H1 (cell line): ENCODE results near the gene CUTA.

ENCODE experiments used
- CREB1 ChIP-seq: IDR thresholded peaks from 2 replicates; pipeline ENCODE4 v1.6.1; 2012; ENCODE audit warnings: inconsistent platforms
- GABPA ChIP-seq: IDR thresholded peaks from 2 replicates; pipeline ENCODE4 v1.6.1; 2011; ENCODE audit warnings: mild to moderate bottlenecking, low read length, moderate library complexity, borderline replicate concordance; ENCODE audit not compliant: insufficient read depth
- SP4 ChIP-seq: IDR thresholded peaks from 2 replicates; pipeline ENCODE4 v1.6.1; 2012; ENCODE audit warnings: low read length, inconsistent platforms
- TF ChIP-seq, protein P1 (sequence below), 3 experiments: IDR thresholded peaks; 1 replicate in 2 of 3; 2 replicates in 1 of 3; pipeline versions ENCODE4 v1.5.1 to v1.6.1; 2011; ENCODE audit warnings: low read length in 3 of 3, mild to moderate bottlenecking in 3 of 3, inconsistent platforms in 2 of 3, low read depth in 1 of 3, moderate library complexity in 1 of 3; ENCODE audit not compliant: insufficient read depth in 1 of 3; ENCODE audit errors: control extremely low read depth in 1 of 3

DNA sequence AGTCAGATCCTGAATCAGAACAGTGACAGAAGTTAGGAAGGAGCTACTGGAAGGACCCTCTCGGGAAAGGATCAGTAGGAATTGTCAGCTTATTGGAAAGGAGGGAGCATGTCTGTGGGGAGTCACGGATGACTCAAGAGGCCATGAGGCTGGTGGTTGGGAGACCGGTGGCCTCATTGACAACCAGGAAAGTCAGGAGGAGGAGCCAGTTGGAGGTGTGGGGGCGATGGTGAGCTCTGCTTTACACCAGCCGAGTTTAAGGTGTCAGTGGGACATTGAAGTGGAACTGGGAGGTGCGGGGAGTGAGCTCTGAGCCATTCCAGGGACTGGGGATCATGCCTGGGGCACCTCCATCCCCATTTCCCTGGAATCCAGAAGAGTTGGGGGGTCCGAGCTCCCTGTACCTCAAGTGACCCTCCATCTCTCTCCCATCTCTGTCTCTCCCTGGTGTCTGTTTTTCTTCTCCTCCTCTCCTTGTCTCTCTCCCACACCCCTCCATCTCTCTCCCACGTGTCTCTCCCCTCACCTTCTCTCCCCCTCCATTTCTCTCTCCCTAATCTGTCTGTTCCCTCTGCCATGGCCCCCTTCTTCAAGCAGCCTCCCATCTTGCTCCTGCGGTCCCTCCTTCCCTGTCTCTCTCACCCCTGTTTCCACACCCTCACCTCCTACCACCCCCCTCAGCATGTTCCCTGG lies 22.2 kb upstream of the CUTA start:
- TF ChIP-seq, protein P1, sequence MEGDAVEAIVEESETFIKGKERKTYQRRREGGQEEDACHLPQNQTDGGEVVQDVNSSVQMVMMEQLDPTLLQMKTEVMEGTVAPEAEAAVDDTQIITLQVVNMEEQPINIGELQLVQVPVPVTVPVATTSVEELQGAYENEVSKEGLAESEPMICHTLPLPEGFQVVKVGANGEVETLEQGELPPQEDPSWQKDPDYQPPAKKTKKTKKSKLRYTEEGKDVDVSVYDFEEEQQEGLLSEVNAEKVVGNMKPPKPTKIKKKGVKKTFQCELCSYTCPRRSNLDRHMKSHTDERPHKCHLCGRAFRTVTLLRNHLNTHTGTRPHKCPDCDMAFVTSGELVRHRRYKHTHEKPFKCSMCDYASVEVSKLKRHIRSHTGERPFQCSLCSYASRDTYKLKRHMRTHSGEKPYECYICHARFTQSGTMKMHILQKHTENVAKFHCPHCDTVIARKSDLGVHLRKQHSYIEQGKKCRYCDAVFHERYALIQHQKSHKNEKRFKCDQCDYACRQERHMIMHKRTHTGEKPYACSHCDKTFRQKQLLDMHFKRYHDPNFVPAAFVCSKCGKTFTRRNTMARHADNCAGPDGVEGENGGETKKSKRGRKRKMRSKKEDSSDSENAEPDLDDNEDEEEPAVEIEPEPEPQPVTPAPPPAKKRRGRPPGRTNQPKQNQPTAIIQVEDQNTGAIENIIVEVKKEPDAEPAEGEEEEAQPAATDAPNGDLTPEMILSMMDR (IDR thresholded peaks at IDR 0.05; ENCODE audit: control extremely low read depth in 1 of 3, insufficient read depth in 1 of 3, low read depth in 1 of 3, low read length in 3 of 3) = no peak
- TF ChIP-seq GABPA (no peak), CREB1 (no peak), SP4 (no peak)
